Stimulated activated CD8-positive, alpha-beta memory T cell treated with anti-CD3 and anti-CD28 coated beads, Interleukin-15, amount 100 ng/mL, for 1 hour (primary cell): ENCODE results near the gene CETP.

Source experiments
- DNase-seq: peaks from one replicate; pipeline ENCODE4 v3.0.0-alpha.2; 2020; ENCODE audit warnings: low read depth

Gene CETP, protein sequence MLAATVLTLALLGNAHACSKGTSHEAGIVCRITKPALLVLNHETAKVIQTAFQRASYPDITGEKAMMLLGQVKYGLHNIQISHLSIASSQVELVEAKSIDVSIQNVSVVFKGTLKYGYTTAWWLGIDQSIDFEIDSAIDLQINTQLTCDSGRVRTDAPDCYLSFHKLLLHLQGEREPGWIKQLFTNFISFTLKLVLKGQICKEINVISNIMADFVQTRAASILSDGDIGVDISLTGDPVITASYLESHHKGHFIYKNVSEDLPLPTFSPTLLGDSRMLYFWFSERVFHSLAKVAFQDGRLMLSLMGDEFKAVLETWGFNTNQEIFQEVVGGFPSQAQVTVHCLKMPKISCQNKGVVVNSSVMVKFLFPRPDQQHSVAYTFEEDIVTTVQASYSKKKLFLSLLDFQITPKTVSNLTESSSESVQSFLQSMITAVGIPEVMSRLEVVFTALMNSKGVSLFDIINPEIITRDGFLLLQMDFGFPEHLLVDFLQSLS

DNA sequence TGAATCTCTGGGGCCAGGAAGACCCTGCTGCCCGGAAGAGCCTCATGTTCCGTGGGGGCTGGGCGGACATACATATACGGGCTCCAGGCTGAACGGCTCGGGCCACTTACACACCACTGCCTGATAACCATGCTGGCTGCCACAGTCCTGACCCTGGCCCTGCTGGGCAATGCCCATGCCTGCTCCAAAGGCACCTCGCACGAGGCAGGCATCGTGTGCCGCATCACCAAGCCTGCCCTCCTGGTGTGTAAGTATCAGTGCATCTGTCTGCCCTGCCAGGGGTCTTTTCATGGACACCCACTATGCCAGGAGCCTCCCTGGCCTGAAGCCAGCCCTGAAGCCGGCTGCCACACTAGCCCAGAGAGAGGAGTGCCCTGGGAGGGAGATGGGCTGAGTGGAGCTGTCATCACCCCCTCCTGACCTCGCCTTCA, at the start of gene CETP:
Gene CETP, plus strand, starts transcription at position 100 of the 431 bp plus-strand sequence. Its CDS starts 30 bp downstream, at position 130.
- DNase-seq = no peak

GRCh38 chr16:56912746-56913708, 48.7 kb upstream of the CETP start:
- DNase-seq = no peak

DNA sequence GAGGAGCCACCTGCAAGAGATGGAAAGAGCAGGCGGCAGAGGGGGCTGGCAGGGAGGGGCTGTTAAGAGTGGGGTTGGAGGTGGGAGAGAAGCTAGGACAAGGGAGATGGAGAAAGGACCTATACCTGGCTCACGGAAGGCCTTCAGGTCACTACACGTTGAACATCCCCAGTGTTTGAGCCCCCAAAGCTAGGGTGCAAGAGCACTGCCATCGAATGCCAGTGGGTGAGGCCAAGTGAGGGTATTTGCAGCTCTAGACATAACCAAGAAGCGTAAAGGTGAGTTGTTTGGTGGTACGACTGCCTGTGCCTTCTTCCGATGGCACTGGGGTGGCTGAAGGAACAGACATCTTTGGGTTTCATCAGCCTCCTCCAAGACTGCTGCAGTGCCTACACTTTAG, 46.9 kb upstream of the CETP start:
- no peak for DNase-seq

GRCh38 chr16:56915336-56916119, 46.2 kb upstream of the CETP start:
- no peak for DNase-seq

DNA sequence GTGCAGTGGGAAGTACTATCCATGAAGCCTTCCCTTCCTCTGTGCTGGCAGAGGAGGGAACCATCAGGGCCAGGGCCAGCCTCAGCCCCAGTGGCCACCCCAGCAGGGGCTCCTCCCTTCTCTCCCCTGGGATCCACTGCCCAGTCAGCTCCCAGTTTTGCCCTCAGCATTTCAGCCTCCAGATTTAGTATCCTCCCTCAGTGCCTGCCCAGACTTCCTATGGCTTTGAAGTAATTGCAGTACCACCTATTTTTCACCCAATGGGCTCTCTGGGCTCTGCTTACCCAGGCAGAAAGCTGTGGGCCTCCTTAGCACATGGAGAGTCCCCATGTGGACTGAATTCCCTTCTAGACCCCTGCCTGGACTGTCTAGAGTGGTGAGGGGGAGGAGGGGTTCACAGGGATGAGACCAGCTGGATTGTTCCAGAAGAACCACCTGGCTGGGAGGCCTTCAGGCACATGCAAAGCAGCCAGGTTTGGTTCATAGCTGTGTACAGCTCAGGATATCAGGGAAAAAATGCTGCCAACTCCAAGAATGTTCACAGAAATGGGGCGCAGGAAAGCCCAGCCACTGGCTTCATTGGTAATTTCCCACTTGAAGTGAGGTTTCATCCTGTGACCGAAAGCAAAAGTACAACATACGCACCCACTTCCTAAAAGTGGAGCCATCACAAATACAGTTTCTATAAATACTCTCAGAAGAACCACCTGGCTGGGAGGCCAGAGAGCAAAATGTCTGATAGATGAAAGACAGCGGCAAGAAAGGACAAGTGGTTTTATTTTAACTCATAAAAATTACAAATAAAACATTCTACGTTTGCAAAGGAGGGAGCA, 45.0 kb upstream of the CETP start:
- no peak for DNase-seq

DNA sequence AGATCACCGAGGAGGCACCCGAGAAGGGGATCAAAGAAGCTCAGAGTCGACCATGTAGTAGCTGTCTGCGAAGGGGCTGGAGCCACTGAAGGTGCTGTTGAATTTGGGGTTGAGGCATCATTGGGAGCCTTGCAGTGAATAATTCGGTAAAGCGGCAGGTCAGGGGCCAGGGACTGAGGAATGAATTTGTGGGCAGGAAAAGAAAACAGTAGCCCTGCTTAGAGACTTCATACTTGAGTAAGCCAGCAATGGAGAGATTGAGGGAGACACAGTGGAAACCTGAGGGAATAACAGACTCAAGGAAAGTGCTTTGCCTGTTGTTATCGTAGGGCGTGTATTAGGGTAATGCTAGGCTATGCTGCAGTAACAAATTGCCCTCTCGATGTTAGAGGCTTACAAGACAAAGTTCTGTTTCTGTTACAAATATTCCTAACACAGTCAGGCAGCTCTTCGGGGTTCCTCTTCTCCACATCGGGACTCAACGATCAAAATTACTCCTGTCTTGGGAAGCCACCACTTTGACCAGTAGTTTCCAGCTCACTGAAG, 43.2 kb upstream of the CETP start:
- DNase-seq = no peak

- DNase-seq = no peak
Measured at GRCh38 chr16:56919099-56919800, 42.5 kb upstream of the CETP start.

DNA sequence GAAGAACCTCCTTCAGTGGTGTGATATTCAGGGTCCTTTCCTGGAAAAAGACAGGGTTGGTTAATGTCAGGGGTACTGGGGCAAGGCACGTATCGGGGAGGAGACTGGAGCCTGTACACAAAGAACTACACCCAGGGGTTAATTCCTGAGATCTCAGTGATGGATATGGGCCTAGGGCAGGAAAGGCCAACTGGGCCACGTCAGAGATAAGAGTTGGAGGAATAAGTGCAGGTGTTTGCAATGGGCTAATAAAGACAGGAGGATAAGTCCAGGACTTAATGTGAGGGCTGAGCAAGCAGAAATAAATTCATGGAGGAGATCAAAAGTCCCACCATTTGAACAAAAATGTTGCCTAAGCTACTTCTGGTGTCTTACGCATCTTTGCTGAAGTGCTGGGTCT, 40.2 kb upstream of the CETP start:
- DNase-seq = no peak

GRCh38 chr16:56923481-56924091, 38.2 kb upstream of the CETP start:
- no peak for DNase-seq

DNA sequence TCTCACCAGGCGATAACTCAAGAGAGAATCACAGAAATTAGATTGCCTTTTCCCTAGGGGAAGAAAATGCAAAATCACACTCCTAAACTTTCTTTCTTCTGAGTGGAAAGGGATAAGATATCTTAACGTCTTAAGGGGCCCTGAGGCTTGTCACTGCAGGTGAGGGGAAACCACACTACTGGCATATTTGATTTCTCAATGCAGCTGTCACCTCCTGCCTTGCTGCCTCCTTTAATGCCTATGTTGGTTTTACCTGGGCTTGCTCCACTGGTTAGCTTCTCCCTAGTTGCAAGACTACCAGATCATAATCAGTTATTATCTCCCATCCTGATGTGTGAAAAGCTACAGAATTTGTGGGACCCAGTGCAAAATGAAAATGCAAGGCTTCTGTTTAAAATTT, 34.3 kb upstream of the CETP start:
- DNase-seq = no peak

- DNase-seq = no peak
Measured at GRCh38 chr16:56929639-56930038, 32.1 kb upstream of the CETP start.

DNA sequence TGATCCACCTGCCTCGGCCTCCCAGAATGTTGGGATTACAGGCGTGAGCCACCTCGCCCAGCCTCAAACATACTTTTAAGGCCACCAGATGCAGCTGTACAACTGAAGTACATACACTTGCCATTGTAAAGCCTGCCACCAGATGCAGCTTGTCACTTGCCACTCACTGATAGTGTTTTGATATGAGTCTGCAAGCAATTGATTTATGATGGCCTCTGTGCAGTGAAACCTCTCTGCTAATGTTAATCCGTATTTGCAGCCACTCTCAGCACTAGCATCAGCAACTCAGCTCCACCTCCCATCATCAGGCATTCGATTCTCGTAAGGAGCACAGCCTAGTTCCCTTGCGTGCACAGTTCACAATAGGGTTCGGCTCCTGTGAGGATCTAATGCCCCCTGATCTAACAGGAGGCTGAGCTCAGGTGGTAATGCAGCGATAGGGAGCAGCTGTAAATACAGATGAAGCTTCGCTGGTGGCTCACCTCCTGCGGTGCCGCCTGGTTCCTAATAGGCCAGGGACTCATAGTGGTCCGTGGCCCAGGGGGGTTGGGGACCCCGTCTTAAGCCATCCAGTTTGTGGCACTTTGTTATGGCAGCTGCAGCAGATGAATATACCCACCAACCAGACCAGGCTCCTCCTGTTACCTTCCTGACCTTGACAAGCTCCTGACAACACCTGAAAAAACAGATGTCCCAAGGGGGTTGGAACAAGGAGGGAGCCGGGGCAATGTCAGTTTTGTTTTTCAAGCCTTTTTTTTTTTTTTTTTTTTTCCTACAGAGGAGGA, 31.1 kb upstream of the CETP start:
- no peak for DNase-seq

DNA sequence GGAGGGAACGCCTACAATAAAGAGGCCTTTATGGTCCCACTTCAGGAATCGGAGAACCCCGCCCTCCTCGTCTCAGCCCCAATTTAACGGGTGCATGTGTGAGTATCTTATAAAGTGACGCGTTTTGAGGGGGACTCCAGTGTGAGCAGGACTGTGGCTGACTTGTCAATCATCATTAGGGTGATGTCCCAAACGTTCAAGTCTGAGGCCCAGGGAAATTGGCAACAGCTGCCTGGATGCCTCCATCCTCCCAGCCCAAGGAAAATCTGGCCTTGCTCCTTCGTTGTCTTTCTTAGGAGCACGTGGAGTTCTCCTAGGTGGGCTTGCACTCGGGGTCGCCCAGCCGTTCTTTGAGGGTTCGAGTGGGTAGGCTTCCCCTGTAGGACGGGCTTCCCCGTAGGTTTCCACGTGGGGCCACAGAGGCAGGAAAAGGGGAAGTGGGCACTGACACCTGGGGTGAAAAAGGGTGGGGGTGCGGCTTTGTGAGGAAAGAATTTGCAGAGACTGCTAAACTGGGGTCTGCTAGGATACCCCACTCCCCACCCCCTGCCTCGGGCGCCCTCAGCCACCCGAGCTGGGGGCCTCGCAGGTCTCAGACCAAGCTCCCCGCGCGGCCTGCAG, 30.4 kb upstream of the CETP start:
- DNase-seq = no peak

DNA sequence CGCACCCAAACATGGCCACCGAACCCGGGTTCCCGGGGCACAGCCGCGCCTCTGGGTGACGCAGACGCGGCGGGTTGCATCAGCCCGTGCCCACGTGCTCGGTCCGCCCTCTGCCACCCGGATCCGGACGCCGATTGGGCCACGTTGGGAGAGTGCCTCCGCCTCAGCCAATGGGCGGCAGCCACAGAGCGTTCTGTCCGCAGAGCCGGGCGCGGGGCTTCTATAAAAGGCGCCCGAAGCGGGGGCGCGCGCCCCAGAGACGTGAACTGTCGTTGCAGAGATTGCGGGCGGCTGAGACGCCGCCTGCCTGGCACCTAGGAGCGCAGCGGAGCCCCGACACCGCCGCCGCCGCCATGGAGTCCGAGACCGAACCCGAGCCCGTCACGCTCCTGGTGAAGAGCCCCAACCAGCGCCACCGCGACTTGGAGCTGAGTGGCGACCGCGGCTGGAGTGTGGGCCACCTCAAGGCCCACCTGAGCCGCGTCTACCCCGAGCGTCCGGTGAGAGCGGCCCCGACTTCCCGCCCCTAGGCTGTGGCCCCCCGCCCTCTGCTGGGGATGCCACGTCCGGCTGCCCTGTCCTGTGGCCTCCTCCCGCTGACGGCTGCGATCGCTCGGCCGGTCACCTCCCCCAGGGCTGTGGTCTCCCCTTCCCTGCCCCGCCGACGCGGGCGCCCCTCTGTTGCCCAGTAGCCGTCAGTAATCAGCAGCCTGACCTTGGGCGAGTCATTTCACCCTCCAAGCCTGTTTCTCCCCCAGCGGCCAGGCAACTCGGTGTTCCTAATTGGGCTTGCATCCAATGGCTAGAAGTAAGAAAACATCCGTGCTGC, 29.6 kb upstream of the CETP start, which contains the start of gene HERPUD1:
Gene HERPUD1, plus strand, starts transcription at position 251 of the 829 bp plus-strand sequence. Its CDS starts 103 bp downstream, at position 354.
- peak; percentile 95 for DNase-seq

GRCh38 chr16:56932721-56933619, 28.8 kb upstream of the CETP start:
- peak; percentile 13 for DNase-seq
